Mucosa of gallbladder (tissue), 1 donor: ENCODE results near the gene GPRIN2. TPM values are rescaled to one million over a fixed set of nuclear protein-coding genes. Genes with fewer than 3 reads are reported as not detected.
"Not testable (repeated sequence)": the region's sequence is repeated elsewhere in the genome, so short reads cannot be mapped to it uniquely, and the experiment has no call there.

Source experiments
- DNase-seq: peaks from one replicate; pipeline ENCODE4 v3.0.0-alpha.2; 2020; ENCODE audit warnings: low spot score
- total RNA-seq: library from RNA; stranded (reverse); gene quantifications from one replicate; pipeline ENCODE4 v1.2.1, GENCODE V29; 2021
- donor health status: DM: no; HTN: no; CAD: no.

Gene GPRIN2
- total RNA-seq, 1 donor from 2014 or later, result 14.8 TPM

- DNase-seq, result no peak
These were observed 19.1 kb downstream of the GPRIN2 start for GRCh38 chr10:46537309-46537708.

- no peak for DNase-seq
These were observed 19.7 kb downstream of the GPRIN2 start for GRCh38 chr10:46536781-46537180.

GRCh38 chr10:46536171-46536570 lies 20.3 kb downstream of the GPRIN2 start:
- DNase-seq, result no peak

DNA sequence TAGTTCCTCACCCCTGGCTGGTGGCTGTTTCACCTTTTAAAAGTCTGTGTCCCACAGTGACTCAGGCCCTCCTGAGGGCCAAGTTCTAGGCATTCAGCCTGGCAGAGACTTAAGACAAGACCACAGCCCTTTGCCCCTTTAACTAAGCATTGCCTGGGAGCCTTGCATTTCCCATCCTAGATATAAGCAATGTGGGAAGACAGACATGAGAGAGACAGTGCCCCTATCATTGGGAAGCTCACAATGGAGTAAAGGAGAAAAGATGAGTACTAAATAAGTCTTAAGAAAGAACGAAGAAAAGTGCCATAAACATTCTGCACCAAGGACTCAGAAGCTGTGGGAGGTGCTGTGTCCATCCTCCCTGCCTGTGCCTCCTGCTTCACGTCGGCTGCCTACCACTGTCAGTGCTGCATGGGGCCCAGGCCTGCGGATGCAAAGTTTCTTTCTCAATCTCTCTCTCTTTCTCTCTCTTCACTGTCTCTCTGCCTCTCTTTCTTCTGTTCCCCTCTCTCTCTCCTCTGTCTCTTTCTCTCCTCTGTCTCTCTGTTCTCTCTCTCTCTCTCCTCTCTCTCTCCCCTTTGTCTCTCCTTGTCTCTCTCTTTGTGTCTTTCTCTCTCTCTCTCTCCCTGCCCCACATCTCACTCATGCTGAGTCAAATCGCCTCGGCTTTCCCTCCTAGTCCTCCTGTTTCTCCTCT lies 21.5 kb downstream of the GPRIN2 start:
- no peak for DNase-seq

- DNase-seq, result not testable (repeated sequence)
These were observed 24.2 kb downstream of the GPRIN2 start for GRCh38 chr10:46532256-46532655.

DNA sequence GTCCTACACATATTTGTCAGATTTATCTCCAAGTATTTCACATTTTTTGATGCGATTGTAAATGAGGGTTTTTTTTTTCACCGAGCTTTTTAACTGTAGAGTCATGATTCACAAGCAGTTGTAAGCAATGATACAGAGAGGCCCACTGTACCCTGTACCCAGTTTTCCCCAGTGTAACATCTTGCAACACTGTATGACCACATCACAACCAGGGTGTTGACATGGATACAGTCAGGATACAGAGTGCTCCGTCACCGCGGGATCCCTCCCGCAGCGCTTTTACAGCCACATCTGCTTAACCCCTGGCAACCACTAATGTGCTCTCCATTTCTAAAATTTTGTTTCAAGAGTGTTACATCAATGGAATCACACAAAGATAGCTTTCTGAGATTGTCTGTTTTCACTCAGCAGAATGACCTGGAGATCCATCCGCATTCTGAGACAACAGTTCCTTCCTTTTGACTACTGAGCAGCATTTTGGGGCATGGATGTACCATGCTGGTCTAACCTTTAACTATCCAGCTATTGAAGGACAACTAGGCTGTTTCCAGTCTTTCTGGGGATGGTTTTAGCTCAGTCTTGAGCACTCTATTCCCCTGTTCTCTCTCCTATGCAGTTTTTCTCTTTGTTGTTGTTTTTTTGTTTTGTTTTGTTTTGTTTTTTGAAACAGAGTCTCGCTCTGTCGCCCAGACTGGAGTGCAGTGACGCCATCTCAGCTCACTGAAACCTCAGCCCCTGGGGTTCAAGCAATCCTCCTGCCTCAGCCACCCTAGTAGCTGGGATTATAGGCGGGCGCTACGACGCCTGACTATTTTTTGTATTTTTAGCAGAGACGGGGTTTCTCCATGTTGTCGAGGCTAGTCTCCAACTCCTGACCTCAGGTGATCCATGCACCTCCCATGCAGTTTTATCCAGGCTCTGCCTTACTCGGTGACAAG lies 25.9 kb downstream of the GPRIN2 start:
- no peak for DNase-seq

DNA sequence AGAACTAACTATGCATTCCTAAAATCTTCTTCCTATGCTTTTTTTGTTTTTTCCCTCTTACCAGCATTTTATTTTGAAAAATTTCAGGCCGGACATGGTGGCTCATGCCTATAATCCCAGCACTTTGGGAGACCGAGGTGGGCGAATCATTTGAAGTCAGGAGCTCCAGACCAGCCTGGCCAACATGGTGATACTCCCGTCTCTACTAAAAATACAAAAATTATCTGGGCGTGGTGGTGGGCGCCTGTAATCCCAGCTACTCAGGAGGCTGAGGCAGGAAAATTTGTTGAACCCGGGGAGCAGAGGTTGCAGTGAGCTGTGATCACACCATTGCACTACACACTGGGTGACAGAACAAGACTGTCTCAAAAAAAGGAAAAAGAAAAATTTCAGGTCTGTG lies 26.7 kb downstream of the GPRIN2 start:
- DNase-seq, result not testable (repeated sequence)

DNA sequence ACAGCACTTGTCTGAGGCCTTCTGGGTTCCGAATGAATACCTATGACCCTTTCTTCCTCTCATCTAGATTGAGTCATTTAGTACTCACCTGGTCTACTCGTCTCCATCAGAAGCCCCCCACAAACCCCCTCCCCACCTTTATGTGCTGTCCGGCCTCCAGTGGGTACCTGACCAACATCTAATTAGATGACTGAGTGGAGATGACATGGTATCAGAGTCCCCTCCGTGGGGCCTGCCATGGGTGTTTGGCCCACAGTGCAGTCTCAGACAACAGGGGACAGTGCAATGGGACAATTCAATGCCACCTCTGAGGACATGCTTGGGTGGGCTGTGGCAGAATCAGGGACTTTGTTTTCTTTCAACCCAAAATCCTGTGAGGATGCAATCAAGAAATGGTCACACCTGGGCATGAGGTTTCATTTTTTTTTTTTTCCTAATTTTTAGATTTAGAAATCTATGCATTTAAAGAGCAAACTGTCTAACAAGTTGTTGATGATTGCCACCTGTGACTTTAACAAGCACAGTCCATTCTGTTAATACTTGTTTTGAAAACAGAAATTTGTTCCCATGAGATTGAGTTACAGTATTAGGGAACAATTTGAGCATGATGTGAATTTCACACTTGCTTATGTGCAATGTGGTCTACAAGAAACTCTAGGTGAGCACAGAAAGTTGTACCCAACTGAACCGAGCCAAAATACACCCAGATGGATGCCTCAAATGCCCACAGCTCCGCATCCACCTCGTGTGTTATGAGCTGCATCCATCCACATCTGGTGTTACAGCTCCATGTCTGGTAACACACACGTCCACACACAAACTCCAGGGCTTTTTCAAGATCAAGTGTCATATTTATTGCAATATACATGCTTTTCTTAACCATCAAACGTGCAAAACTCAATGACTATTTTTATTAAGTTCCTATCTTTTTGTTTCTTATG lies 27.5 kb downstream of the GPRIN2 start:
- DNase-seq, result no peak

DNA sequence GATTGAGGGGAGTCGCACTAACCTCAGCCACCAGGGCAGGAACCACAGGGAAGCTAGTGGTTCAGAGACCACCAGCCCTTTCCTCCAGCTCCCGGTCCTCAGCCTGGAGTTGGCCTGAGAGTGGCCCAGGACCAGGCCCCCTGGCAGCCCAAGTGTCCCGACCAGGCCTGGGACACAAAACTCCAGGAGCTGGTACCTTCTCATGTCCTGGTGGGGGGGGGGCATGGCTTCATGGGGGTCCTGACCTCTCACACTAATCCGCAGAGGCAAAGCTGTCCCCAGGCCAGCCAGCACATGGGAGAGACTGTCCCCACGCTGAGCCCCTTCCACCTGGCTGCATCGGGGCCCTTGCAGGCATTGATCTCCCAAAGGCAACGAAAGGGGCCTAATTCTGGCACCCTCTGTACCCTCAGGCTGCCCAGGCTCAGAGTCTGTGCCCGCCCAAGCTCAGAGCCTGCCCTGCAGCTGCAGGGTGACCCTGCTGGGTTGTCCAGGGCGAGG lies 28.2 kb downstream of the GPRIN2 start:
- no peak for DNase-seq

DNA sequence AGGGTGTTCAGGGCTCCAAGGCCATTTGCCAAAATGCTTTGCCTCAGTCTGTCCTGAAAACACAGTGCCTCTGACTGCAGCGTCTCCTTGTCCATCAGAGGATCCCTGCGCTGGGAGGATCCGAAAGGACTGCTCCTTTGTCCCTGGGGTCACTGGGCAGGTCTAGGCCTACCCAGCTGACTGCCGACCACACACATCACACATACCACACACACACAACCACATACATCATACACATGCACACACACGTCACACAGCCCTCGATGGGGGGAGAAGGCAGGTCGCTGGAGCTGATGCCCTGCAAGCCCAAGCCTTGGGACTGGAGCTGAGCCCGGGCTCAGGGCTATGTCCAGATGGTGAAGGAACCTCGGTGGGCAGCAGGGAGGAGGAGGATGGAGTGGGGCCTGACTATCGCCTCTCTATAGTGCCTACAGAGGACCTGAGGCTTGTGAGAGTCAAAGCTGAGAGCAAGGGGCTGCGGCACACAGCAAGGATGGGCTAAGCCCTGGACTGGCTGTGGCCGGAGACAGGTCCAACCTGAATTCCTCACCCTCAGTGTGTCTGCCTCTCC lies 29.1 kb downstream of the GPRIN2 start:
- DNase-seq, result no peak

- no peak for DNase-seq
These were observed 29.8 kb downstream of the GPRIN2 start for GRCh38 chr10:46526682-46527038.

DNA sequence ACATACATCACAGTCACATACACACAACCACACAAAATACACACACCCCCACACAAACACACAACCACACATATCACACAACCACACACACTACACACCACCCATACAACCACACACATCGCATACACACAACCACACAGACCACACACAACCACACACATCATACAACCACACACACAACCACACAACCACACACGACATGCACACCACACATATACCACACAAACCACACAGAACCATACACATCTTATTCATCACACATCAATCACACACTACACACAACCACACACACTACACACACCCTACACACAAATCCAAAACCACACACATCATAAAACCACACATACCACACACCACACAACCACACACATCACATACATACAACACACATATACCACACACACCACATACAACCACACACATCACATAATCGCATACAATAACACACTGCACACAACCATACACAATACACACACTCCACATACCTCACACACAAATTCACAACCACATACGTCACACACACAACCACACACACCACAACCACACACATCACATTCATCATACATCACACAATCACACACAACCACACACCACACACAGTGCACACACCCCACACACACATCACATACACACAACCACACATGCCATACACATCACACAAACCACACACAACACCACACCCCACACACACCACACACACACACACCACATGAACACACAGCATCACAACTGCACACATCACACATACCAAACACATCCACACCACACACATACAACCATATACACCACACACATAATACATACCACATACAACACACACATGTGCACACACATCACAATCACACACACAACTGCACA lies 30.4 kb downstream of the GPRIN2 start:
- DNase-seq, result no peak

DNA sequence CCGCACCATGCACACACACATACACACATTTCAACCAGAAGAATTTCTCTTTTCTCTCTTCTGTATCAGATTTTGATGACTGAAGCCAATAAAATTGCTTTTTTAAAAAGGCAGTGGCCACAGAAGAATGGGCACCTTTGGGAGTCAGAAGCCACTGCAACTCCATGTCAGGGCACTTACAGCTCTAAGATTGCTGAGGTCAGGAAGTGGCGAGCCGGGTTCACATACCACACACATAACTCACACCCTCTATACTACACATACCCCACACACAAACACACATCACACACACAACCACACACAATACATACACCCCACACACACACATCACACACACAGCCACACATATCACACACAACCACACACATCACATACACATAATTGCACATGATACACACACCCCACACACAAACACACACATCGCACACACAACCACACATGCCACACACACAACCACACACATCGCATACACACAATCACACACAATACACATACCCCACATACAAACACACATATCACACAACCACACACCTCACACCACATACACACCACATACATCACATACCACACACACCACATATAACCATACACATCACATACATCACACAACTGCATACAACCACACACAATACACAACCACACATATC lies 31.2 kb downstream of the GPRIN2 start:
- no peak for DNase-seq

- no peak for DNase-seq
These were observed 31.8 kb downstream of the GPRIN2 start for GRCh38 chr10:46524472-46525176.

GRCh38 chr10:46523962-46524471 lies 32.4 kb downstream of the GPRIN2 start:
- no peak for DNase-seq

- peak; percentile 56 for DNase-seq
These were observed 33.1 kb downstream of the GPRIN2 start for GRCh38 chr10:46523119-46523961.

- DNase-seq, result no peak
These were observed 34.0 kb downstream of the GPRIN2 start for GRCh38 chr10:46522295-46523118.
